Activated CD4-positive, alpha-beta T cell treated with anti-CD3 and anti-CD28 coated beads, Interleukin-2, amount 10 ng/mL, durations not matched to agents 24 days and 14 days (primary cell): ENCODE results near the gene OR2J2. TPM values are rescaled to one million over a fixed set of nuclear protein-coding genes. Genes with fewer than 3 reads are reported as not detected.
"Not testable (repeated sequence)": the region's sequence is repeated elsewhere in the genome, so short reads cannot be mapped to it uniquely, and the experiment has no call there.

ENCODE experiments used
- DNase-seq: peaks from one replicate; pipeline ENCODE4 v3.0.0; 2022
- H3K27ac Mint-ChIP-seq: one replicate; pipeline ENCODE4 v1.8.0; 2022; ENCODE audit warnings: mild to moderate bottlenecking, mixed read lengths
- H3K27me3 Mint-ChIP-seq: one replicate; pipeline ENCODE4 v1.8.0; 2022; ENCODE audit warnings: mixed read lengths
- H3K36me3 Mint-ChIP-seq: one replicate; pipeline ENCODE4 v1.8.0; 2022; ENCODE audit warnings: low read depth, mild to moderate bottlenecking, mixed read lengths
- H3K4me1 Mint-ChIP-seq: one replicate; pipeline ENCODE4 v1.8.0; 2021; ENCODE audit warnings: mixed read lengths
- H3K4me3 Mint-ChIP-seq: one replicate; pipeline ENCODE4 v1.8.0; 2022; ENCODE audit warnings: mild to moderate bottlenecking, moderate library complexity, mixed read lengths
- H3K9me3 Mint-ChIP-seq: one replicate; pipeline ENCODE4 v1.8.0; 2021; ENCODE audit warnings: mixed read lengths
- intact Hi-C: fragments of 100-400 bp; cut with micrococcal nuclease; formaldehyde crosslinking; loops from one replicate; pipeline ENCODE4 v1.15.1; 2023
- total RNA-seq: library from RNA; stranded (reverse); gene quantifications from 2 replicates; pipeline ENCODE4 v1.2.3, GENCODE V29; 2022

OR2J2 gene
- total RNA-seq, result not detected in 2 replicates

DNA sequence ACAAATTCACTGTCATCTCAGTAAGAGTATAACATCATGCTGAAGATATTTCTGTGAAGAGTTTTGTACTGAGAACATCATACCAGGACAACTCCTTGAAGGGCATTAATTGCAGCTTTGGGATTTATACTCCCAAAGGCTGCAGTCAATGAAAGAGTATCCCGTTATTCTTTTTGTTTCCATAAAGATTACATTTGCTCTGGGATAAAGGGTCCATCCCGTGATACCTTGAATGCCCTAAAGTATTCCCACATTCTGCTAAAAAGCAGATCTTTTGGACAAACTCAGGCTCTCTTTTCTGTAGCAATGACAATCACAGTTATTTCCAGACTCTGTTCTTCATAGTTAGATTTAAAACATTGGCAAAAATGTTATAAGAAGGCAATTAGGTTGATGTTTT lies at the start of gene OR2J2:
Gene OR2J2, plus strand, starts transcription at position 301 of the 400 bp plus-strand sequence. CDS start 2,729 bp downstream, outside the sequence.
- H3K9me3 Mint-ChIP-seq, DNase-seq, intact Hi-C loops, H3K4me3 Mint-ChIP-seq, H3K27ac Mint-ChIP-seq, H3K27me3 Mint-ChIP-seq, H3K4me1 Mint-ChIP-seq, H3K36me3 Mint-ChIP-seq: not testable (repeated sequence)

DNA sequence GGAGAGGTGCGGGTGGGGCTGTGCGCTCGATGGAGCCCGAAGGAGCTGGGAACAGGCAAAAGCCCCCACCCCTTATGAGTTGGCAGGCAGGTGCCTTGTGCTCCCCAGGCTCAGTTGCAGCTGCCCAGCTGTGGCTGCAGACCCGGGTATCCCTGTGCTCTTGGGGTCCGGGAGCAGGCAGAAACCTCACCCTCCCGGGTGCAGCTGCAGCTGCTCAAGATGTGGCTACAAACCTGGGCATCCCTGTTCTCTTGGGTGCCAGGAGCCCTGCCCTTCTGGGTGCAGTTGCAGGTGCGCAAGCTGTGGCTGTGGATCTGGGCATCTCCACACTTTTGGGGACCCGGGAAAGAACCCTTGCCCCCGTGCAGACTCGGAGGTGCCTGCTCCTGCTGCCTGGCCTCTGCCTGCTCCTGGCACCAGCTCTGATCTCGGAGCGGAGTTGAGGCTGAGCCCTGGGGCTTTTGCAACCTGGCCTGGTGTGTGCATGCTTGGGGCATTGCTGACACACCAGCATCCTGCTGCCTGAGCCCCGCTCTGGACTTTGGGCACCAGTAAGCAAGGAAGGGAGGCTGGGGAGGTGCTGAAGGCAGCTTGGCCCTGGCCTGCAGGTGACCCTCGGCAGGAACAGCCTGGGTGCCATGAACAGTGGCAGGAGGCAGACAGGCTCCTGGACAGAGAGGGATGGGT lies 41.2 kb upstream of the OR2J2 start:
- no peak overlapping the region for H3K27ac Mint-ChIP-seq
- H3K4me1 Mint-ChIP-seq, result no peaks in the 10 kb centered on the region
- no peak for DNase-seq
- H3K36me3 Mint-ChIP-seq, result no peaks in the 10 kb centered on the region
- intact Hi-C loops, result no loop called here
- peaks cover 6% of the 10 kb centered on the region for H3K27me3 Mint-ChIP-seq
- H3K4me3 Mint-ChIP-seq, result no peak overlapping the region
- H3K9me3 Mint-ChIP-seq, result no peaks in the 10 kb centered on the region

DNA sequence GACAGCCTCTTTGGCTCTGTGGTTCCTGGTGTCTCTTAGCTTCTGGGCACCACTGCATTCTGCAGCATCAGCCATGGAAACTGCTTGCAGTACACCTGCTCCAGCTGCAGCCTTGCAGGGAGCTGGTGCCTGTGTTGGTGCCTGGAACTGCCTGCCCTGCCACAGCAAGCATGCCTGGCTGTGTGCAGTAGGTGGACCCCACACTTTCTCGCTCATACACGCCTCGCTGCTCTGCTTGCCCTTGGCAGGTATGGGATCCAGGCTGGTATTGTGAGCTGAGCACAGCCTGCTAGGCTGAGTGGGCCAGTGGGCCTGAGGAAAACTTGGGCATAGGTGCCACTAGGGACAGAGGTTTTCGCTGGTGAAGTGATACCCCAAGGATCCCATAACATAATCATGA lies 40.1 kb upstream of the OR2J2 start:
- no peak for DNase-seq
- no peak overlapping the region for H3K4me3 Mint-ChIP-seq
- no peaks in the 10 kb centered on the region for H3K4me1 Mint-ChIP-seq
- H3K27me3 Mint-ChIP-seq, result peaks cover 9% of the 10 kb centered on the region
- H3K27ac Mint-ChIP-seq, result no peak overlapping the region
- intact Hi-C loops, result no loop called here
- no peaks in the 10 kb centered on the region for H3K9me3 Mint-ChIP-seq
- no peaks in the 10 kb centered on the region for H3K36me3 Mint-ChIP-seq

DNA sequence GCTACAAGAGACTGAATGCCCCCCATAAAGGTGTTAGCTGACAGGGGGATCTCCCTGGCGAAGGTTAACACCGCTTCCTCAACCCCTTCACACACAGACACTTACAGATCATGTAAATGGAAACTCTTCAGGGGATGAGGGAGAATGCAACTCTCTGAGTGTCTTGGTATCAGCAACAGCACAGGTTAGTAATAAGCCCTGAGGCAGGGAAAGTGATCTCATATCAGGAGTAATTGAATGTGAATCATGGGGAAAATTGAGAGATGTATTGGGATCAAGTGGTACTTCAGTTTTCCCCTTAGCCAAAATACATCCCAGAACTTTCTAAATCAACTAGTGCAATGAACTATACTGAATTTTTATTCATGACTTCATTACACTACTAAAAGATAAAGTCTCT lies 39.0 kb upstream of the OR2J2 start:
- H3K27ac Mint-ChIP-seq, result no peak overlapping the region
- peaks cover 9% of the 10 kb centered on the region for H3K27me3 Mint-ChIP-seq
- intact Hi-C loops, result no loop called here
- DNase-seq, result no peak
- no peaks in the 10 kb centered on the region for H3K36me3 Mint-ChIP-seq
- H3K9me3 Mint-ChIP-seq, result no peaks in the 10 kb centered on the region
- H3K4me1 Mint-ChIP-seq, result no peaks in the 10 kb centered on the region
- H3K4me3 Mint-ChIP-seq, result no peak overlapping the region

DNA sequence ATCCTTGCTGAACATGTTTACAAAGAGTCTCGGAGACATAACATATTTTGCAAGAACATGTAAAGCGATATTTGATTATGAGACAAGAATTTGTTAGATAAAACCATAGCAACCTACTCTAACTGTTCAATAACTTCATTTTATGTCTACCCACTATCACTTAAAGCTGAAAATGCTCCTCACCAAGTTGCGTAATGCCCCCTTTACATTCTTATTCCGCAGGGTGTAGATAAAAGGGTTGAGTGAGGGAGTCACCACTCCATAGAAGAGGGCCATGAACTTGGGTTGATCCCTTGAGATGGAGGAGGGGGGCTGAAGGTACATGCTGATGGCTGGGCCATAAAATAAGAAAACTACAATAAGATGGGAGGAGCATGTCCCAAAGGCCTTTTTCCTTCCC lies 33.0 kb upstream of the OR2J2 start:
- intact Hi-C loops, result no loop called here
- Mint-ChIP-seq H3K9me3 (no peaks in the 10 kb centered on the region), H3K4me3 (no peak overlapping the region), H3K36me3 (no peaks in the 10 kb centered on the region), H3K4me1 (no peaks in the 10 kb centered on the region), H3K27me3 (peaks cover 7% of the 10 kb centered on the region), H3K27ac (no peak overlapping the region)
- no peak for DNase-seq

DNA sequence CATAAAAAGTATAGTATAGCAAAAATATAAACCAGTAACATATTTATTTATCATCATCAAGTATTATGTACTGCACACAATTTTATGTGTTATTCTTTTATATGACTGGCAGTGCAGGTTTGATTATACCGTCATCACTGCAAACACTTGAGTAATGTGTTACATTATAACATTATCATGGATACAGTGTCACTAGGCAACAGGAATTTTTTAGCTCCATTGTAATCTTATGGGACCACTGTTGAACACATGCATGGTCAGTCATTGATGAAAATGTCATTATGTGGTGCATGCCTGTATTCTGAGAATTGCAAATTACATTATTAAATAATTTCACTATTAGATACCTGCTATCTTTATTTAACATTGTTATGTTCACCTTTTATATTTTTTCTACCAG lies 29.1 kb upstream of the OR2J2 start:
- intact Hi-C loops, result no loop called here

DNA sequence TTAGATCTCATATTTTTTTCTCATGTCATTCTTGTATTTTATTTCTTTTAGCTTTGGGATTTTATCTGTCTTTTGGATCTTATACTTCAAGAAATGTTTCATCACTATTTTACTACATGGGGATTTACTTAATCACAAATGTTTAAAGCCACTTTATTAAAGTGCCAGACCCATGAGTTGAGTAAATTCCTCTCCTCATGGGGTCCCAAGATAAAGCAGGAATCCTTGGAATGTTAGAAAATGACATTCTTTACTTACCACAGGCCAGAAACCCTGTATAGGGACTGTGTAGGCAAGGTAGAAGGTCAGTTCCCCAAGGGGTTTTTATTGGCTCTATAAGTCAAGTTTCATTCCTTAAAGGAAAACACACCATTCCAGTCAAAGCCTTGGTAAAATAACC lies 28.4 kb upstream of the OR2J2 start:
- H3K4me3 Mint-ChIP-seq, result no peak overlapping the region
- H3K36me3 Mint-ChIP-seq, result no peaks in the 10 kb centered on the region
- no peak for DNase-seq
- no peaks in the 10 kb centered on the region for H3K9me3 Mint-ChIP-seq
- H3K27ac Mint-ChIP-seq, result no peak overlapping the region
- peaks cover 2% of the 10 kb centered on the region for H3K27me3 Mint-ChIP-seq
- intact Hi-C loops, result no loop called here
- no peaks in the 10 kb centered on the region for H3K4me1 Mint-ChIP-seq

More for the DNA sequence above, 29.1 kb upstream of the OR2J2 start:
- no peak for DNase-seq
- Mint-ChIP-seq H3K4me1 (no peaks in the 10 kb centered on the region), H3K9me3 (no peaks in the 10 kb centered on the region), H3K36me3 (no peaks in the 10 kb centered on the region), H3K27ac (no peak overlapping the region), H3K4me3 (no peak overlapping the region), H3K27me3 (peaks cover 2% of the 10 kb centered on the region)

DNA sequence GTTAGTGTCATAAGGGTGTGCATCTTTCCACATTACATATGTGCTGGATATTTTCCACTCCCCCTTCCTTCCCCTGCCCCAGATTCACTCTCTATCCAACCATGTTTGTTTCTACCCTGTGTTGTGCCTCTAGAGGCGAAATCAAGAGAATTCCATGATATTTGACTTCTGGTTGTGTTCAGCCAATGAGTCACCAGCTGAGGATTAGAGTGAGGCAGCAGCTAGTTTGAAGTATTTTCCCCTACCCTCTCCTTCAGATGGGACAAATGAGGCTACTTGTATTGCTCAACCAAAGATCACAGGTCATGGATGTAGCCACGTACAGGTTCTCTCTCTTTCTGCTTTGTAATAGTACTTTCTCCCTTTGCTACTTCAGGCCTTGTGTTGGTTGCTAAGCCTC lies 24.5 kb upstream of the OR2J2 start:
- no peaks in the 10 kb centered on the region for H3K27me3 Mint-ChIP-seq
- no peak overlapping the region for H3K4me3 Mint-ChIP-seq
- H3K4me1 Mint-ChIP-seq, result no peaks in the 10 kb centered on the region
- no peaks in the 10 kb centered on the region for H3K9me3 Mint-ChIP-seq
- DNase-seq, result no peak
- no peak overlapping the region for H3K27ac Mint-ChIP-seq
- intact Hi-C loops, result no loop called here
- no peaks in the 10 kb centered on the region for H3K36me3 Mint-ChIP-seq

DNA sequence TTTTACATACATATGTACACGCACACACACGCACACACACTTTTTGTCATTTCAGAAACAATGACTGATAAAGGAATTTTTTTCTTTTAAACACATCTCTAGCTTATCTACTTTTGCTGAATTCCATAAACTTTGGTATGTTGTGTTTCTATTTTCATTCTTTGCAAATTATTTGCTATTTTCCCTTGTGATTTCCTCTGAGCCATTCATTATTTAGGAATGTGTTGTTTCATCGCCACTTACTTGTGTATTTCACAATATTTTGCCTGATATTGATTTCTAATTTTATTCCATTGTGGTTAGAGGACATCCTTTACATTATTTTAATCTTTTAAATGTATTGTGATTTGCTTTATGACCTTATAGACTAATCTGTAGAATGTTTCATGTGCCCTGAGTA lies 23.6 kb upstream of the OR2J2 start:
- no peaks in the 10 kb centered on the region for H3K4me1 Mint-ChIP-seq

DNA sequence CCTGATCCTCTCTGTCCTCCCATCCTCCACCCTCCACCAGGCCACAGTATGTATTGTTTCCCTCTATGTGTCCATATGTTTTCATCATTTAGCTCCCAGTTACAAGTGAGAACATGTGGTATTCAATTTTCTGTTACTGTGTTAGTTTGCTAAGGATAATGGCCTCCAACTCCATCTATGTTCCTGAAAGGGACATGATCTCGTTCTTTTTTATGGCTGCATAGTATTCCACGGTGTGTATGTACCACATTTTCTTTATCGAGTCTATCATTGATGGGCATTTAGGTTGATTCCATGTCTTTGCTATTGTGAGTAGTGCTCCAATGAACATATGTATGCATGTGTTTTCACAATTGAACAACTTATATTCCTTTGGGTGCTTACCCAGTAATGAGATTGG lies 21.3 kb upstream of the OR2J2 start:
- H3K9me3 Mint-ChIP-seq, intact Hi-C loops, H3K36me3 Mint-ChIP-seq, H3K4me1 Mint-ChIP-seq, H3K4me3 Mint-ChIP-seq, DNase-seq, H3K27ac Mint-ChIP-seq, H3K27me3 Mint-ChIP-seq: not testable (repeated sequence)

More for the DNA sequence above, 23.6 kb upstream of the OR2J2 start:
- H3K9me3 Mint-ChIP-seq, result no peaks in the 10 kb centered on the region
- intact Hi-C loops, result no loop called here
- no peak overlapping the region for H3K27ac Mint-ChIP-seq
- no peaks in the 10 kb centered on the region for H3K27me3 Mint-ChIP-seq
- no peaks in the 10 kb centered on the region for H3K36me3 Mint-ChIP-seq
- no peak for DNase-seq
- no peak overlapping the region for H3K4me3 Mint-ChIP-seq

DNA sequence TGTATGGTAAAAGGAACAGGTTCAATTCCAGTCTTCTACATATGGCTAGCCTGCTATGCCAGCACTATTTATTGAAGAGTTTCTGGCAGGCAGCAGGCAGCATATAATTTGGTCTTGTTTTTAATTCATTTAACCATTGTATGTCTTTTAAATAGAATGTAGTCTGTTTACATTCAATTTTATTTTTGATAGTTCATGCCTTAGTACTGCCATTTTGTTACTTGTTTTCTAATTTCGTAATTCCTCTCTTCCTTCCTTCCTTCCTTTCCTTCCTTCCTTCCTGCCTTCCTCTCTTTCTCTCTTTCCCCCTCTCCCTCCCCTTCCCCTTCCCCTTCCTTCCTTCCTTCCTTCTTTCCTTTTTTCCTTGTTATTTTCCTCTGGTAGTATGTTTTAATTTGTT lies 17.6 kb upstream of the OR2J2 start:
- no peak overlapping the region for H3K4me3 Mint-ChIP-seq
- no peak for DNase-seq
- H3K27ac Mint-ChIP-seq, result no peak overlapping the region
- H3K36me3 Mint-ChIP-seq, result no peaks in the 10 kb centered on the region
- H3K9me3 Mint-ChIP-seq, result no peaks in the 10 kb centered on the region
- intact Hi-C loops, result no loop called here
- no peaks in the 10 kb centered on the region for H3K27me3 Mint-ChIP-seq
- no peaks in the 10 kb centered on the region for H3K4me1 Mint-ChIP-seq

DNA sequence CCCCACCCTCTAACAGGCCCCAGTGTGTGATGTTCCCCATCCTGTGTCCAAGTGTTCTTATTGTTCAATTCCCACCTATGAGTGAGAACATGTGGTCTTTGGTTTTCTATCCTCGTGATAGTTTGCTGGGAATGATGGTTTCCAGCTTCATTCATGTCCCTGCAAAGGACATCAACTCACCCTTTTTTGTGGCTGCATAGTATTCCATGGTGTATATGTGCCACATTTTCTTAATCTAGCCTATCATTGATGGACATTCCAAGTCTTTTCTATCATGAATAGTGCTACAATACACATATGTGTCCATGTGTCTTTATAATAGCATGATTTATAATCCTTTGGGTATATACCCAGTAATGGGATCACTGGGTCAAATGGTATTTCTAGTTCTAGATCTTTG lies 15.5 kb upstream of the OR2J2 start:
- H3K27me3 Mint-ChIP-seq, DNase-seq, H3K36me3 Mint-ChIP-seq, H3K4me1 Mint-ChIP-seq, H3K27ac Mint-ChIP-seq, H3K9me3 Mint-ChIP-seq, H3K4me3 Mint-ChIP-seq, intact Hi-C loops: not testable (repeated sequence)

DNA sequence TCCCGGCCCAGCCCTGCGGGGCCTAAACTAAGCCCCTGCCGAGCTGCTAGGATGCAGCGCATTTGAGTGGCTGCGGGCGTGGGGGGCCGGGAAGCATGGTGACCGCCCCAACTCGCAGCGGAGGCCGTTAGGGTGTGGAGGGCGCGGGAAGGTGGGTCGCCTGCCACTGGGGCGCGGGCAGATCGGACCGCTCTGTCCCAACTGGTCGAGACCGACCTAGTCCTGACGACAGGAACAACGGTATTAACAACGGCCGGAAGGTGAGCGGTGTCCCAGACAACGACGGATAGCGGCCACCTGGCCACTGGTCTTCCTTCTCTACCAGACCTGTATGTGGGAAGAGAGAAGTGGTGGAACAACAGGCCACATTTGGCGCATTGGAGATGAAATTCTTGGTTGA lies 10.8 kb upstream of the OR2J2 start:
- H3K9me3 Mint-ChIP-seq, H3K27ac Mint-ChIP-seq, DNase-seq, intact Hi-C loops, H3K27me3 Mint-ChIP-seq, H3K4me3 Mint-ChIP-seq, H3K36me3 Mint-ChIP-seq, H3K4me1 Mint-ChIP-seq: not testable (repeated sequence)

DNA sequence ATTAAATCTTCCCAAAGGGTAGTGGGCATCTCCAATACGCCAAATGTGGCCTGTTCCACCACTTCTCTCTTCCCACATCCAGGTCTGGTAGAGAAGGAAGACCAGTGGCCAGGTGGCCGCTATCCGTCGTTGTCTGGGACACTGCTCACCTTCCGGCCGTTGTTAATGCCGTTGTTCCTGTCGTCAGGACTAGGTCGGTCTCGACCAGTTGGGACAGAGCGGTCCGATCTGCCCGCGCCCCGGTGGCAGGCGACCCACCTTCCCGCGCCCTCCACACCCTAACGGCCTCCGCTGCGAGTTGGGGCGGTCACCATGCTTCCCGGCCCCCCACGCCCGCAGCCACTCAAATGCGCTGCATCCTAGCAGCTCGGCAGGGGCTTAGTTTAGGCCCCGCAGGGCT lies 5.1 kb upstream of the OR2J2 start:
- H3K36me3 Mint-ChIP-seq, DNase-seq, intact Hi-C loops, H3K27me3 Mint-ChIP-seq, H3K4me3 Mint-ChIP-seq, H3K9me3 Mint-ChIP-seq, H3K27ac Mint-ChIP-seq, H3K4me1 Mint-ChIP-seq: not testable (repeated sequence)

DNA sequence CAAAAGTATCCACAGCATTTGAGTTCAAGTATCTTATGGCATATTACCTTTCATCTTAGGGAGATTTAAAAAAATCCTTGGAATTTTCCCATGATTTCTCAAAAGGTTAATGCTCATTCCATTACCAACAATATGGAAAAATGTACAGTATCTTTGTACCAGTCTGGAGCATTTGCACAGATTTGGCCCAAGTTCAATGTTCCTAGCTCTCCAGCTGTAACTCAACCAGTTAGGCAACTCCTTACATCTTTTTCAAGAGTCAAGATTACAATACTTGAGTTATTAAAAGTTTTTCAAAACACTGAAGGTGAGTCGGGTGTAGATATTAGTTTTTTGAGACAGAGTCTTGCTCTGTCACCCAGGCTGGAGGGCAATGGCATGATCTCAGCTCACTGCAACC lies 1.0 kb downstream of the OR2J2 start:
- no peak for DNase-seq
- Mint-ChIP-seq H3K4me3 (no peak overlapping the region), H3K36me3 (no peaks in the 10 kb centered on the region), H3K4me1 (no peaks in the 10 kb centered on the region), H3K27ac (no peak overlapping the region), H3K9me3 (no peaks in the 10 kb centered on the region), H3K27me3 (peaks cover 2% of the 10 kb centered on the region)
- intact Hi-C loops, result no loop called here
